Testis (tissue), 3 donors: ENCODE measurements around the gene EZR. TPM values are rescaled to one million over a fixed set of nuclear protein-coding genes. Genes with fewer than 3 reads are reported as not detected.
A peak's percentile ranks its signal among the peaks of the same experiment; 100 is the strongest.

Experiments
- DNase-seq: peaks from one replicate; pipeline ENCODE4 v3.0.0-alpha.2; 2019
- H3K27ac ChIP-seq, 2 donors: fragments of 200-600 bp; sonication (generic); one replicate each; pipeline ENCODE4 v1.5.1; 2019
- H3K27me3 ChIP-seq: fragments of 200-600 bp; sonication (generic); one replicate; pipeline ENCODE4 v1.5.1; 2019
- H3K36me3 ChIP-seq: fragments of 200-600 bp; sonication (generic); one replicate; pipeline ENCODE4 v1.5.1; 2017; ENCODE audit warnings: low read depth; ENCODE audit errors: missing control alignments
- H3K4me1 ChIP-seq: fragments of 200-600 bp; sonication (generic); one replicate; pipeline ENCODE4 v1.5.1; 2019
- H3K4me3 ChIP-seq, 2 donors: fragments of 200-600 bp; sonication (generic); one replicate each; pipeline ENCODE4 v1.5.1; 2017 to 2019
- H3K9me3 ChIP-seq: fragments of 200-600 bp; sonication (generic); one replicate; pipeline ENCODE4 v1.5.1; 2017
- CTCF ChIP-seq, 3 experiments: fragments of 450-650 bp in 2 of 3; fragments of 200-600 bp in 1 of 3; sonication (generic) in 1 of 3; IDR thresholded peaks; one replicate each; pipeline ENCODE4 v1.5.1; 2016 to 2019; ENCODE audit warnings: antibody characterized with exemption in 3 of 3, mild to moderate bottlenecking in 2 of 3, moderate library complexity in 1 of 3
- POLR2A ChIP-seq: fragments of 450-650 bp; IDR thresholded peaks from one replicate; pipeline ENCODE4 v1.6.1; 2017; ENCODE audit warnings: antibody characterized with exemption, mild to moderate bottlenecking, moderate library complexity
- WGBS, 2 donors: methylation state at CpG; one replicate each; pipeline ENCODE4 v1.1.5; 2018; 5-methylcytosine and 5-hydroxymethylcytosine counted together
- intact Hi-C: fragments of 100-400 bp; cut with DNase I; formaldehyde crosslinking; loops from one replicate; pipeline ENCODE4 v1.15.1; 2023; ENCODE audit warnings: low total_unique reads
- polyA plus RNA-seq: library from polyadenylated mRNA; stranded (reverse); fragments of 350-450 nt; fragmentation: Illumina TruSeq; extraction: RNeasy Lipid Tissue Mini Kit (QIAGEN cat#74804); gene quantifications from one replicate; pipeline ENCODE4 v1.2.3, GENCODE V29; 2014; ENCODE audit warnings: low read depth, low replicate concordance; ENCODE audit not compliant: insufficient read depth
- total RNA-seq, 2 donors: library from RNA; depleted of rRNA; stranded (reverse); fragments of >200 nt; gene quantifications; one replicate each; pipeline ENCODE4 v1.2.3, GENCODE V29; 2016

EZR gene
- total and polyA plus RNA-seq, 3 donors from 2014 or later, result 129 to 199 (median 164) TPM

GRCh38 chr6:158815379-158815724, 3.8 kb downstream of the EZR start:
- DNase-seq, result peak; percentile 77
- Histone ChIP-seq H3K4me1 (peaks cover 38% of the 10 kb centered on the region), H3K4me3 (peak overlapping the region in 1 of 2 donors; percentile 98), H3K9me3 (no peaks in the 10 kb centered on the region), H3K27me3 (no peaks in the 10 kb centered on the region), H3K36me3 (no peaks in the 10 kb centered on the region), H3K27ac (peak overlapping the region; percentile 34 to 96)
- intact Hi-C loops, result loop anchor here (10.0 kb wide), 1 partner anchor 111 kb away; no protein-coding TSS in a partner anchor
- 16 to 44% methylated on average over 2 of the region's 2 CpGs for WGBS, 2 donors
- no peak for TF ChIP-seq CTCF (IDR thresholded peaks at IDR 0.05)
- no peak for TF ChIP-seq POLR2A

GRCh38 chr6:158813032-158813431, 6.1 kb downstream of the EZR start:
- 63 to 69% methylated on average over 3 of the region's 3 CpGs for WGBS, 2 donors
- Histone ChIP-seq H3K4me1 (peaks cover 60% of the 10 kb centered on the region), H3K36me3 (no peaks in the 10 kb centered on the region), H3K27me3 (no peaks in the 10 kb centered on the region), H3K27ac (peak overlapping the region; percentile 56 to 96), H3K4me3 (no peak overlapping the region), H3K9me3 (no peaks in the 10 kb centered on the region)
- intact Hi-C loops, result loop anchor here (10.0 kb wide), 1 partner anchor 108 kb away; no protein-coding TSS in a partner anchor
- no peak for TF ChIP-seq CTCF (IDR thresholded peaks at IDR 0.05)
- no peak for TF ChIP-seq POLR2A
- no peak for DNase-seq

- H3K4me3 ChIP-seq, result no peak overlapping the region
Measured at GRCh38 chr6:158812611-158813010, 6.6 kb downstream of the EZR start.

GRCh38 chr6:158810155-158811095, 8.7 kb downstream of the EZR start:
- Histone ChIP-seq H3K27me3 (no peaks in the 10 kb centered on the region), H3K36me3 (no peaks in the 10 kb centered on the region), H3K4me3 (no peak overlapping the region), H3K27ac (peak overlapping the region; percentile 37 to 69), H3K4me1 (peaks cover 63% of the 10 kb centered on the region), H3K9me3 (no peaks in the 10 kb centered on the region)
- 33 to 38% methylated on average over 9 of the region's 9 CpGs for WGBS, 2 donors
- TF ChIP-seq CTCF (IDR thresholded peaks at IDR 0.05) (no peak), POLR2A (no peak)
- intact Hi-C loops, result loop anchor here (10.0 kb wide), 1 partner anchor 106 kb away; no protein-coding TSS in a partner anchor
- DNase-seq, result no peak

More at GRCh38 chr6:158812611-158813010, 6.6 kb downstream of the EZR start:
- peaks cover 64% of the 10 kb centered on the region for H3K4me1 ChIP-seq
- peak overlapping the region; percentile 56 to 96 for H3K27ac ChIP-seq
- no peaks in the 10 kb centered on the region for H3K27me3 ChIP-seq
- intact Hi-C loops, result loop anchor here (10.0 kb wide), 1 partner anchor 108 kb away; no protein-coding TSS in a partner anchor
- no peaks in the 10 kb centered on the region for H3K9me3 ChIP-seq
- no peak for TF ChIP-seq POLR2A
- TF ChIP-seq CTCF (IDR thresholded peaks at IDR 0.05), result no peak
- 63 to 79% methylated on average over 5 of the region's 5 CpGs for WGBS, 2 donors
- DNase-seq, result no peak
- no peaks in the 10 kb centered on the region for H3K36me3 ChIP-seq
